GM12892 (cell line): ENCODE results near the gene RNASE11.

Experiments used
- POLR2A ChIP-seq: IDR thresholded peaks from 2 replicates; pipeline ENCODE4 v1.6.1; 2011; ENCODE audit warnings: low read depth, low read length, control low read depth
- POLR2AphosphoS5 ChIP-seq: IDR thresholded peaks from 2 replicates; pipeline ENCODE4 v1.6.1; 2011; ENCODE audit warnings: low read depth, low read length, control low read depth
- TAF1 ChIP-seq: IDR thresholded peaks from 2 replicates; pipeline ENCODE4 v1.6.1; 2011; ENCODE audit warnings: low read depth, mild to moderate bottlenecking, control low read depth, low read length, borderline replicate concordance

GRCh38 chr14:20597108-20597507, 9.3 kb upstream of the RNASE11 start:
- no peak for TF ChIP-seq POLR2AphosphoS5
- no peak for TF ChIP-seq POLR2A
- TF ChIP-seq TAF1: no peak
